Activated naive CD4-positive, alpha-beta T cell treated with anti-CD3 and anti-CD28 coated beads, Interleukin-2, amount 50 U/mL, for 24 hours (primary cell): ENCODE measurements around the gene DNAJC10.
"Not testable (repeated sequence)": the region's sequence is repeated elsewhere in the genome, so short reads cannot be mapped to it uniquely, and the experiment has no call there.

Source experiments
- H3K27ac Mint-ChIP-seq: one replicate; pipeline ENCODE4 v1.8.0; 2021; ENCODE audit warnings: mild to moderate bottlenecking, mixed read lengths
- H3K27me3 Mint-ChIP-seq: one replicate; pipeline ENCODE4 v1.8.0; 2021; ENCODE audit warnings: mixed read lengths
- H3K36me3 Mint-ChIP-seq: one replicate; pipeline ENCODE4 v1.8.0; 2021; ENCODE audit warnings: mixed read lengths
- H3K4me1 Mint-ChIP-seq: one replicate; pipeline ENCODE4 v1.8.0; 2021; ENCODE audit warnings: mixed read lengths
- H3K4me3 Mint-ChIP-seq: one replicate; pipeline ENCODE4 v1.8.0; 2021; ENCODE audit warnings: mild to moderate bottlenecking, mixed read lengths
- H3K9me3 Mint-ChIP-seq: one replicate; pipeline ENCODE4 v1.8.0; 2021; ENCODE audit warnings: mixed read lengths

The DNAJC10 gene

GRCh38 chr2:182715121-182715891 lies 751 bp upstream of the DNAJC10 start:
- Mint-ChIP-seq H3K9me3 (no peaks in the 10 kb centered on the region), H3K4me1 (no peaks in the 10 kb centered on the region), H3K27ac (no peak overlapping the region), H3K27me3 (no peaks in the 10 kb centered on the region), H3K36me3 (peaks cover 4% of the 10 kb centered on the region), H3K4me3 (no peak overlapping the region)

DNA sequence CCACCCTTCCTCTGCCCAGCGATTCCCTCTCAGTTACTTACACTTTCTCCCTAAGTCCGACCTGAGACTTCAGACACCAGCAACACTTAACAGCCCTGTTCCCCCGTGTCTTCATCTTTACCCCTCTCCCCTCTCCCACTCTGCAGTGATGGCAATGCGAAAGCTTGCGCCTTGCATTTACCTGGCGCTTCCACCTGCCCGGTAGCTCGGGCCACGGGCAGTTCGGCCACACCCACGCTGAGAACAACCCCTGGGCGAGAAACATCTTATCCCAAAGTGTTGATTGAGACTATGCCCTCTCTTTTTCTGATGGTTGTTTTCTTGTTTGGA lies 558 bp downstream of the DNAJC10 start:
- Mint-ChIP-seq H3K4me3 (no peak overlapping the region), H3K36me3 (peaks cover 6% of the 10 kb centered on the region), H3K4me1 (peaks cover 4% of the 10 kb centered on the region), H3K27ac (no peak overlapping the region), H3K9me3 (no peaks in the 10 kb centered on the region), H3K27me3 (no peaks in the 10 kb centered on the region)

DNA sequence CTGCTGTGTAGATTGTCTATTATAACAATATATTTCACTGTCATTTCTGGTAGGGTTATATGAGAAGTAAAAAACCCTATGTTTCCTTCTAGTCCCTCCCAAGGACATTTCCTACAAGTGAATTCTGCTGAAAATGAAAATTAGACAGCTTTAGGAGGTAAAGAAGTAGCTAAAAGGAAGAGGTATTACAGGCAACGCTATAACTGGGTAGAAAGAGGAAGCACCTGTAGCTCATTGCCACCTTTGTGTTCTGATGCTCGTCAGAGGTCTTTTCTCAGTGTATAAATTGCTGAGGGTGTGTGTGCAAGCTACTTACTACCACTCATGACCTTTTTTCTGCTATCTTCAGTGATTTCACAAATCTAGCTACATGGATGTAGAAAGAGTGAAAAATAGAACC lies 1.4 kb downstream of the DNAJC10 start:
- H3K4me1 Mint-ChIP-seq = peaks cover 4% of the 10 kb centered on the region
- H3K36me3 Mint-ChIP-seq = peaks cover 6% of the 10 kb centered on the region
- H3K27ac Mint-ChIP-seq = no peak overlapping the region
- H3K9me3 Mint-ChIP-seq = no peaks in the 10 kb centered on the region
- H3K4me3 Mint-ChIP-seq = no peak overlapping the region
- H3K27me3 Mint-ChIP-seq = no peaks in the 10 kb centered on the region

GRCh38 chr2:182717816-182718215 lies 1.8 kb downstream of the DNAJC10 start:
- Mint-ChIP-seq H3K9me3 (no peaks in the 10 kb centered on the region), H3K27ac (no peak overlapping the region), H3K27me3 (no peaks in the 10 kb centered on the region), H3K4me3 (no peak overlapping the region), H3K4me1 (peaks cover 4% of the 10 kb centered on the region), H3K36me3 (peaks cover 6% of the 10 kb centered on the region)

- peaks cover 9% of the 10 kb centered on the region for H3K36me3 Mint-ChIP-seq
- H3K27me3 Mint-ChIP-seq = no peaks in the 10 kb centered on the region
- H3K4me3 Mint-ChIP-seq = no peak overlapping the region
- H3K27ac Mint-ChIP-seq = no peak overlapping the region
- no peaks in the 10 kb centered on the region for H3K9me3 Mint-ChIP-seq
- peaks cover 6% of the 10 kb centered on the region for H3K4me1 Mint-ChIP-seq
These were observed 2.4 kb downstream of the DNAJC10 start for GRCh38 chr2:182718459-182718858.

- H3K4me3 Mint-ChIP-seq, H3K4me1 Mint-ChIP-seq, H3K27ac Mint-ChIP-seq, H3K27me3 Mint-ChIP-seq, H3K9me3 Mint-ChIP-seq: not testable (repeated sequence)
- H3K36me3 Mint-ChIP-seq = peaks cover 12% of the 10 kb centered on the region
These were observed 3.1 kb downstream of the DNAJC10 start for GRCh38 chr2:182719116-182719515.

GRCh38 chr2:182724656-182725055 lies 8.6 kb downstream of the DNAJC10 start:
- H3K27me3 Mint-ChIP-seq = no peaks in the 10 kb centered on the region
- no peak overlapping the region for H3K27ac Mint-ChIP-seq
- no peak overlapping the region for H3K4me3 Mint-ChIP-seq
- H3K9me3 Mint-ChIP-seq = no peaks in the 10 kb centered on the region
- H3K36me3 Mint-ChIP-seq = peaks cover 21% of the 10 kb centered on the region
- peaks cover 7% of the 10 kb centered on the region for H3K4me1 Mint-ChIP-seq

DNA sequence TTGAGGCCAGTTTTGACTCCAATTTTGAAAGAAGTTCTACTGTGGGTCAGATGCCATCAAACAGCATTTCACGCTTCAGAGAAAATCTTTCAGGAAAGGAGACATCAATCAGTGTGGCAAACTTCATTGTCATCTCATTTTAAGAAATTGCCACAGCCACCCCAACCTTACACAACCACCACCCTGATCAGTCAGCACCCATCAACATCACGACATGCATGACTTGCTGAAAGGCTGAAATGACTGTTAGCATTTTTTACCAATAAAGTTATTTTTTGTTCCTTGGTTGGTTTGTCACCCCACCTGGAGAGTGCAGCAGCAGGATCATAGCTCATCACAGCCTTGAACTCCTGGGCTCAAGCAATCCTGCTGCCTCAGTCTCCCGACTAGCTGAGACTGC lies 10.4 kb downstream of the DNAJC10 start:
- peaks cover 23% of the 10 kb centered on the region for H3K36me3 Mint-ChIP-seq
- no peaks in the 10 kb centered on the region for H3K9me3 Mint-ChIP-seq
- no peak overlapping the region for H3K27ac Mint-ChIP-seq
- H3K27me3 Mint-ChIP-seq = no peaks in the 10 kb centered on the region
- H3K4me1 Mint-ChIP-seq = peaks cover 3% of the 10 kb centered on the region
- no peak overlapping the region for H3K4me3 Mint-ChIP-seq

GRCh38 chr2:182728014-182728413 lies 12.0 kb downstream of the DNAJC10 start:
- Mint-ChIP-seq H3K27me3 (no peaks in the 10 kb centered on the region), H3K36me3 (peaks cover 34% of the 10 kb centered on the region), H3K4me1 (peaks cover 3% of the 10 kb centered on the region), H3K4me3 (no peak overlapping the region), H3K27ac (no peak overlapping the region), H3K9me3 (no peaks in the 10 kb centered on the region)

GRCh38 chr2:182729710-182730339 lies 13.8 kb downstream of the DNAJC10 start:
- no peaks in the 10 kb centered on the region for H3K27me3 Mint-ChIP-seq
- H3K27ac Mint-ChIP-seq = no peak overlapping the region
- H3K36me3 Mint-ChIP-seq = peaks cover 34% of the 10 kb centered on the region
- H3K9me3 Mint-ChIP-seq = no peaks in the 10 kb centered on the region
- H3K4me3 Mint-ChIP-seq = no peak overlapping the region
- H3K4me1 Mint-ChIP-seq = no peaks in the 10 kb centered on the region

DNA sequence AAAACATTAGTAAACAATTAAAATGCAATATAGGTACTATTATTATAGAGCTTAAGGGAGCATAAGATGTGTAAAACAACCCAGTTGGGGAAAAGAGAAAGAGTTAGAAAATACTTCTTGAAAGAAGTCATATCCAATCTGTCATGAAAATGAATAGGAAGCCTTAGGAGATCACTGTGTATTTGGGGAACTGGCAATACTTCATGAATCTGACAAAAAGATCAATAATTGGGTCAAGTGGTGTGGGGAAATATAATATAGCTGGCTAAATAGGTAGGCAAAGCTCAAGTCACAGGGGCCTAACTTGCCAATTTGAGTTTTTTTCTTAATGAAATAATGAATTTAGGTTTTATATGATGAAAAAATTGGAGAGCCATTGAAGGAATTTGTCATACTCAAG lies 14.4 kb downstream of the DNAJC10 start:
- H3K9me3 Mint-ChIP-seq = no peaks in the 10 kb centered on the region
- peaks cover 36% of the 10 kb centered on the region for H3K36me3 Mint-ChIP-seq
- H3K27ac Mint-ChIP-seq = no peak overlapping the region
- H3K4me1 Mint-ChIP-seq = no peaks in the 10 kb centered on the region
- no peak overlapping the region for H3K4me3 Mint-ChIP-seq
- no peaks in the 10 kb centered on the region for H3K27me3 Mint-ChIP-seq

DNA sequence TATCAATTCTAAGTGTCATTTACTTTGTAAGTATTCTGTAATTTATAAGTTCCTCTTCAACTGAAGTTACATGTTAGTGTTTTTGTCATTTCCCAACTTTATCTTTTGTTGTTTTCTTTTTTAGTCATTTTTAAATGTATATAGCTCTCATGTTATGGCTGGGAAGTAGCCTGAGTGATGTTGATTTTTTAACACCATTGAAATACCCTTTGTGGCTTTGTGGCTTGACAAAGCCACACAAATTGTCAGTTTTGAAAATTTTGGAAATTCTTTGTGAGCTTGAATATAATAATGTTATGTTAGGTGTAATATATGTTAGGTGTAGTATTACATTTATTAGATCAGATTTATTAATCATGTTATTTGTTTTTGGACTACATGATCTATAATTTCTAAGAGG lies 16.7 kb downstream of the DNAJC10 start:
- H3K4me3 Mint-ChIP-seq = no peak overlapping the region
- no peaks in the 10 kb centered on the region for H3K27me3 Mint-ChIP-seq
- H3K36me3 Mint-ChIP-seq = peaks cover 40% of the 10 kb centered on the region
- H3K9me3 Mint-ChIP-seq = no peaks in the 10 kb centered on the region
- H3K27ac Mint-ChIP-seq = no peak overlapping the region
- H3K4me1 Mint-ChIP-seq = no peaks in the 10 kb centered on the region

GRCh38 chr2:182733572-182733971 lies 17.5 kb downstream of the DNAJC10 start:
- Mint-ChIP-seq H3K27ac (no peak overlapping the region), H3K9me3 (no peaks in the 10 kb centered on the region), H3K4me3 (no peak overlapping the region), H3K36me3 (peaks cover 42% of the 10 kb centered on the region), H3K4me1 (no peaks in the 10 kb centered on the region), H3K27me3 (no peaks in the 10 kb centered on the region)

- H3K4me1 Mint-ChIP-seq = peaks cover 14% of the 10 kb centered on the region
- not testable (repeated sequence) for H3K4me3 Mint-ChIP-seq, H3K9me3 Mint-ChIP-seq, H3K27ac Mint-ChIP-seq, H3K27me3 Mint-ChIP-seq
- H3K36me3 Mint-ChIP-seq = peaks cover 37% of the 10 kb centered on the region
These were observed 20.8 kb downstream of the DNAJC10 start for GRCh38 chr2:182736856-182737255.

GRCh38 chr2:182740701-182741100 lies 24.6 kb downstream of the DNAJC10 start:
- peaks cover 14% of the 10 kb centered on the region for H3K4me1 Mint-ChIP-seq
- no peaks in the 10 kb centered on the region for H3K27me3 Mint-ChIP-seq
- no peak overlapping the region for H3K27ac Mint-ChIP-seq
- H3K4me3 Mint-ChIP-seq = no peak overlapping the region
- peaks cover 40% of the 10 kb centered on the region for H3K36me3 Mint-ChIP-seq
- no peaks in the 10 kb centered on the region for H3K9me3 Mint-ChIP-seq

- Mint-ChIP-seq H3K27ac (no peak overlapping the region), H3K27me3 (no peaks in the 10 kb centered on the region), H3K4me1 (peaks cover 14% of the 10 kb centered on the region), H3K36me3 (peaks cover 41% of the 10 kb centered on the region), H3K4me3 (no peak overlapping the region), H3K9me3 (no peaks in the 10 kb centered on the region)
These were observed 25.6 kb downstream of the DNAJC10 start for GRCh38 chr2:182741620-182742019.

GRCh38 chr2:182744490-182744889 lies 28.4 kb downstream of the DNAJC10 start:
- no peak overlapping the region for H3K27ac Mint-ChIP-seq
- H3K9me3 Mint-ChIP-seq = no peaks in the 10 kb centered on the region
- H3K27me3 Mint-ChIP-seq = no peaks in the 10 kb centered on the region
- H3K4me1 Mint-ChIP-seq = peaks cover 10% of the 10 kb centered on the region
- H3K4me3 Mint-ChIP-seq = no peak overlapping the region
- H3K36me3 Mint-ChIP-seq = peaks cover 33% of the 10 kb centered on the region
